Heart right ventricle (tissue), 16 donors: ENCODE measurements around the gene GPR137B. TPM values are rescaled to one million over a fixed set of nuclear protein-coding genes. Genes with fewer than 3 reads are reported as not detected.

Source experiments
- ATAC-seq, 8 donors: fragments of 200-7000 bp; cut with Tn5 transposase; one replicate each; pipeline ENCODE4 v1.9.1; 2020; ENCODE audit warnings: mild to moderate bottlenecking in 8 of 8, moderate library complexity in 8 of 8, moderate number of reproducible peaks in 1 of 8
- DNase-seq, 2 donors: peaks; one replicate each; pipeline ENCODE4 v3.0.0-alpha.2; 2020
- H3K27ac ChIP-seq, 10 donors: fragments of 200-600 bp; sonication (generic) in 2 of 10; one replicate each; pipeline versions ENCODE4 v1.5.0 to v1.8.0; 2020 to 2022; ENCODE audit warnings: mild to moderate bottlenecking in 3 of 10
- H3K27me3 ChIP-seq, 7 donors: fragments of 200-600 bp; one replicate each; pipeline ENCODE4 v1.8.0; 2021 to 2022; ENCODE audit warnings: mild to moderate bottlenecking in 2 of 7
- H3K36me3 ChIP-seq, 9 donors: fragments of 200-600 bp; sonication (generic) in 1 of 9; one replicate each; pipeline versions ENCODE4 v1.5.0 to v1.8.0; 2020 to 2022; ENCODE audit warnings: mild to moderate bottlenecking in 2 of 9
- H3K4me1 ChIP-seq, 9 donors: fragments of 200-600 bp; sonication (generic) in 1 of 9; one replicate each; pipeline versions ENCODE4 v1.5.0 to v1.8.0; 2020 to 2022; ENCODE audit warnings: mild to moderate bottlenecking in 4 of 9
- H3K4me3 ChIP-seq, 10 donors: fragments of 200-600 bp; sonication (generic) in 2 of 10; one replicate each; pipeline versions ENCODE4 v1.5.0 to v1.8.0; 2020 to 2022; ENCODE audit warnings: mild to moderate bottlenecking in 7 of 10, moderate library complexity in 2 of 10
- H3K9me3 ChIP-seq, 11 donors: fragments of 200-600 bp in 10 of 11; sonication (generic) in 2 of 11; one replicate each; pipeline versions ENCODE4 v1.5.0 to v1.8.0; 2013 to 2022; ENCODE audit warnings: mild to moderate bottlenecking in 2 of 11, control low read depth in 1 of 11, moderate library complexity in 1 of 11
- CTCF ChIP-seq, 9 donors: fragments of 200-600 bp; sonication (generic) in 2 of 9; IDR thresholded peaks; one replicate each; pipeline versions ENCODE4 v1.5.0 to v1.8.0; 2021 to 2022; ENCODE audit warnings: antibody characterized with exemption in 9 of 9, mild to moderate bottlenecking in 5 of 9, moderate library complexity in 1 of 9
- WGBS, 2 donors: extraction: QIAGEN DNeasy Blood & Tissue Kit; methylation state at CpG; one replicate each; pipeline ENCODE4 v1.1.7; 2013; ENCODE audit warnings: inconsistent platforms in 1 of 2; 5-methylcytosine and 5-hydroxymethylcytosine counted together
- intact Hi-C, 10 donors: fragments of 100-400 bp; cut with DNase I; formaldehyde crosslinking; loops; one replicate each; pipeline versions ENCODE4 v1.11.1 to v1.14.2; 2022
- polyA plus RNA-seq, 2 donors: library from polyadenylated mRNA; stranded (reverse); fragments of 200-250 nt; gene quantifications; one replicate each; pipeline ENCODE4 v1.2.3, GENCODE V29; 2013
- total RNA-seq, 10 donors: library from RNA; stranded (reverse); fragmentation: NEBNext Ultra II Directional in 3 of 10; extraction: Animal tissue kit (Norgen Biotek cat#: 25700) in 3 of 10; gene quantifications; one replicate each; pipeline versions ENCODE4 v1.2.1 to v1.2.4, GENCODE V29; 2021 to 2023
- donor health status: Arrhythmogenic right ventricular cardiomyopathy.
- donor health status: ischemic (EF 13 %, LVEDD 7.1; RV severe dilation, severe dysfunction).
- donor health status: healthy with polysubstance abuse.
- donor health status: DM: no; HTN: yes; CAD: no.
- donor health status: DM: no; HTN: no; CAD: no.
- donor health status: ischemic (EF 25% LVEDD 6.9; RV normal size, moderate dysfunction).
- donor health status: ischemic (EF 25% LVEDD 5.7; RV mildly dilated, moderate dysfunction).
- donor health status: healthy.
- donor health status: DM: yes; HTN: yes; CAD: no.
- donor health status: Ischemic cardiomyopathy.
- donor health status: ischemic (EF 35%, LVEDD 5.7; RV mildly dilated, moderate dysfunction).
- donor health status: nonischemic (EF 11% LVEDD 7.7; RV severe dilation, severe dysfunction).
- donor health status: DM: yes; HTN: yes; CAD: no.
- donor health status: PGD.
- donor health status: ischemic (EF 29% LVEDD 5.4; RV normal size, mild dysfunction).
- donor health status: nonischemic (EF 23%, LVEDD 6.1; RV moderate dilation, normal function).

Gene GPR137B
- total and polyA plus RNA-seq, 12 donors = 10.6 to 51.4 (median 32.7) TPM

GRCh38 chr1:236165238-236165981 is 23.1 kb downstream of the GPR137B start:
- DNase-seq (no peak), ATAC-seq (no peak)
- Histone ChIP-seq H3K4me3 (no peak overlapping the region), H3K4me1 (peaks cover 0 to 29% (median 11%) of the 10 kb centered on the region in 9 donors), H3K9me3 (peaks cover 0 to 22% (median 8%) of the 10 kb centered on the region in 11 donors), H3K36me3 (peaks cover 0 to 3% (median 0%) of the 10 kb centered on the region in 9 donors), H3K27ac (no peak overlapping the region), H3K27me3 (no peaks in the 10 kb centered on the region)
- intact Hi-C loops = no loop called here
- WGBS, 2 donors = 96 to 97% methylated on average over 10 of the region's 10 CpGs
- no peak for TF ChIP-seq CTCF (IDR thresholded peaks at IDR 0.05)

GRCh38 chr1:236166041-236166440 is 23.7 kb downstream of the GPR137B start:
- H3K27me3 ChIP-seq = no peaks in the 10 kb centered on the region
- intact Hi-C loops = no loop called here
- no peak for TF ChIP-seq CTCF (IDR thresholded peaks at IDR 0.05)
- no peak overlapping the region for H3K4me3 ChIP-seq
- no peak overlapping the region for H3K27ac ChIP-seq
- H3K4me1 ChIP-seq = peaks cover 0 to 29% (median 11%) of the 10 kb centered on the region in 9 donors
- peaks cover 0 to 9% (median 0%) of the 10 kb centered on the region in 9 donors for H3K36me3 ChIP-seq
- H3K9me3 ChIP-seq = peaks cover 0 to 20% (median 8%) of the 10 kb centered on the region in 11 donors
- WGBS, 2 donors = 87 to 88% methylated on average over 6 of the region's 6 CpGs
- DNase-seq = no peak
- ATAC-seq = no peak

- Histone ChIP-seq H3K36me3 (peaks cover 0 to 12% (median 0%) of the 10 kb centered on the region in 9 donors), H3K4me3 (no peak overlapping the region), H3K27ac (no peak overlapping the region), H3K27me3 (no peaks in the 10 kb centered on the region), H3K9me3 (peaks cover 0 to 9% (median under 1%) of the 10 kb centered on the region in 11 donors), H3K4me1 (peaks cover 0 to 29% (median 13%) of the 10 kb centered on the region in 9 donors)
- DNase-seq = no peak
- 95% methylated on average over 7 of the region's 7 CpGs for WGBS, 2 donors
- TF ChIP-seq CTCF (IDR thresholded peaks at IDR 0.05) = no peak
- ATAC-seq = no peak
- intact Hi-C loops = no loop called here
Observed at GRCh38 chr1:236167154-236167553, 24.8 kb downstream of the GPR137B start.

GRCh38 chr1:236167578-236167977 is 25.2 kb downstream of the GPR137B start:
- Histone ChIP-seq H3K4me1 (peaks cover 0 to 30% (median 16%) of the 10 kb centered on the region in 9 donors), H3K27me3 (no peaks in the 10 kb centered on the region), H3K9me3 (peaks cover 0 to 4% (median 0%) of the 10 kb centered on the region in 11 donors), H3K4me3 (no peak overlapping the region), H3K27ac (no peak overlapping the region), H3K36me3 (peaks cover 0 to 12% (median 0%) of the 10 kb centered on the region in 9 donors)
- ATAC-seq = no peak
- intact Hi-C loops = no loop called here
- TF ChIP-seq CTCF (IDR thresholded peaks at IDR 0.05) = no peak
- 90 to 92% methylated on average over 4 of the region's 4 CpGs for WGBS, 2 donors
- DNase-seq = no peak
